Measurements from ENCODE around the gene SLC51B.

Gene SLC51B

DNA sequence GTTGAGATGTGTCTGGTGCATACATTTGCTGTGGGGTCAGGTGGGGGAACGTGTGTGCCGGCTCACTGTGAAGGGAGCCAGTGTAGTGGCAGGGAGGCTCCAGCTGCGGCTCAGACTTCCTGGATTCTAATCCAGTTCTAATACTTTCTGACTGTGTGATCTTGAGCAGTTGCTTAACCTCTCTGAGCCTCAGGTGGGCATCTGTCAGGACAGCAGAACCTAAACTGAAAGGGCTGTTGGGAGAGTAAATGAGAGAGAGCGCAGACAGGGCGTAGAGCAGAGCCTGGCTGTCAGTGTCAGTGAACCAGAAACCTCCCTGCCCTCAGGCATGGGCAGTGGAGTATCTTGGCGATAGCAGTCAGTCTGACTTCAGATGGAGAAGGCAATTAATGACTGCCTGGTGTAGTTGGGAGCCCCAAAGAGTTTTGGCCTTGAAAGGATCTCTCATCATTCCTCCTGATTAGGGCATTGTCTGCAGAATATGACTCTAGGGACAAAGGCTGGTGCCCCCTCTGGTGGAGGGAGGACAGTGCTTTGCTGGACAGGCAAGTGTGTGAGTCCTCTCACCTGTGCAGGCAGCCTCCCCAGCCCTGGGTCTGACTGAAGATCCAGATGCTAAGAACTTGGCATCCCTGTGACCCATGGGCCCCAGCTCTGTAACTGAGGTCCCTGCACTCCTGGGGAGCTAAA lies 40.9 kb downstream of the SLC51B start:
- Histone ChIP-seq H3K9me2 (replicated peaks; ENCODE audit: control insufficient read depth, low read length) (no peaks in the 10 kb centered on the region), H3K27me3 (ENCODE audit: control insufficient read depth, low read length) (peaks cover 47% of the 10 kb centered on the region), H4K20me1 (ENCODE audit: control insufficient read depth, insufficient read depth, low read depth, low read length) (no peaks in the 10 kb centered on the region), H3F3A (ENCODE audit: control insufficient read depth, insufficient read depth) (no peaks in the 10 kb centered on the region), H3K79me2 (ENCODE audit: control insufficient read depth, low read length) (no peaks in the 10 kb centered on the region), H3K4me1 (ENCODE audit: control insufficient read depth, low read length) (no peaks in the 10 kb centered on the region), H3K4me3 (ENCODE audit: low read length) (no peak overlapping the region), H3K27ac (ENCODE audit: low read depth, low read length) (no peak overlapping the region), H3K4me2 (ENCODE audit: low read length) (no peak overlapping the region), H3K36me3 (ENCODE audit: control insufficient read depth, low read length) (no peaks in the 10 kb centered on the region), H3K9me3 (ENCODE audit: control insufficient read depth, insufficient read depth, low read length) (no peaks in the 10 kb centered on the region)
- TF ChIP-seq, protein P1, sequence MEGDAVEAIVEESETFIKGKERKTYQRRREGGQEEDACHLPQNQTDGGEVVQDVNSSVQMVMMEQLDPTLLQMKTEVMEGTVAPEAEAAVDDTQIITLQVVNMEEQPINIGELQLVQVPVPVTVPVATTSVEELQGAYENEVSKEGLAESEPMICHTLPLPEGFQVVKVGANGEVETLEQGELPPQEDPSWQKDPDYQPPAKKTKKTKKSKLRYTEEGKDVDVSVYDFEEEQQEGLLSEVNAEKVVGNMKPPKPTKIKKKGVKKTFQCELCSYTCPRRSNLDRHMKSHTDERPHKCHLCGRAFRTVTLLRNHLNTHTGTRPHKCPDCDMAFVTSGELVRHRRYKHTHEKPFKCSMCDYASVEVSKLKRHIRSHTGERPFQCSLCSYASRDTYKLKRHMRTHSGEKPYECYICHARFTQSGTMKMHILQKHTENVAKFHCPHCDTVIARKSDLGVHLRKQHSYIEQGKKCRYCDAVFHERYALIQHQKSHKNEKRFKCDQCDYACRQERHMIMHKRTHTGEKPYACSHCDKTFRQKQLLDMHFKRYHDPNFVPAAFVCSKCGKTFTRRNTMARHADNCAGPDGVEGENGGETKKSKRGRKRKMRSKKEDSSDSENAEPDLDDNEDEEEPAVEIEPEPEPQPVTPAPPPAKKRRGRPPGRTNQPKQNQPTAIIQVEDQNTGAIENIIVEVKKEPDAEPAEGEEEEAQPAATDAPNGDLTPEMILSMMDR (IDR thresholded peaks at IDR 0.05; ENCODE audit: low read depth, low read length, poor library complexity, severe bottlenecking): peak; percentile 54
- no peak for TF ChIP-seq EZH2phosphoT487 (IDR thresholded peaks at IDR 0.05; ENCODE audit: borderline replicate concordance, low read length)

DNA sequence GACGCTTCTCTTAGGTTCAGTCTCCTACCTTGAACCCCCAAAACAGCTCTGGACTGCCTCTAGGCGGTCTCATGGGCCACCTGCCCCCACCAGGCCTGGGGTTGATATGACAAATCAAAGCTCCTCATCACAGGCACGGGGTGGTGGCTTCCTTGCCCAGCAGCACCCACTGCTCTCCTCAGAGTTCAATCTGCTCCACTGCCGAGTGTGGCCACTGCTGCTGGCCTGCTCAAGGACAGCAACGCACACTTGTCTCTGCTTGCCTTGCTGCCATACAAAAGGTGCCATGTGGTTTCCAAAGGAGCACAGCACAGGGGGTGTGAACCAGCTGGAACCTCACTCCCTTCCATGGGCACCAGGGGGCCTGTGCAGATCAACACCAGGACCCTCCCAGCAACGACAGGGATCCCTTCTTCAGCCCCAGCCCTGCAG lies 41.5 kb downstream of the SLC51B start:
- Histone ChIP-seq H3K4me1 (ENCODE audit: control insufficient read depth, low read length) (no peaks in the 10 kb centered on the region), H3K9me3 (ENCODE audit: control insufficient read depth, insufficient read depth, low read length) (no peaks in the 10 kb centered on the region), H4K20me1 (ENCODE audit: control insufficient read depth, insufficient read depth, low read depth, low read length) (no peaks in the 10 kb centered on the region), H3K4me2 (ENCODE audit: low read length) (no peak overlapping the region), H3F3A (ENCODE audit: control insufficient read depth, insufficient read depth) (no peaks in the 10 kb centered on the region), H3K4me3 (ENCODE audit: low read length) (no peak overlapping the region), H3K79me2 (ENCODE audit: control insufficient read depth, low read length) (no peaks in the 10 kb centered on the region), H3K27me3 (ENCODE audit: control insufficient read depth, low read length) (peaks cover 41% of the 10 kb centered on the region), H3K36me3 (ENCODE audit: control insufficient read depth, low read length) (no peaks in the 10 kb centered on the region), H3K9me2 (replicated peaks; ENCODE audit: control insufficient read depth, low read length) (no peaks in the 10 kb centered on the region), H3K27ac (ENCODE audit: low read depth, low read length) (no peak overlapping the region)
- TF ChIP-seq EZH2phosphoT487 (IDR thresholded peaks at IDR 0.05; ENCODE audit: borderline replicate concordance, low read length): no peak
- TF ChIP-seq, protein P1 (IDR thresholded peaks at IDR 0.05; ENCODE audit: low read depth, low read length, poor library complexity, severe bottlenecking): peak; percentile 47

DNA sequence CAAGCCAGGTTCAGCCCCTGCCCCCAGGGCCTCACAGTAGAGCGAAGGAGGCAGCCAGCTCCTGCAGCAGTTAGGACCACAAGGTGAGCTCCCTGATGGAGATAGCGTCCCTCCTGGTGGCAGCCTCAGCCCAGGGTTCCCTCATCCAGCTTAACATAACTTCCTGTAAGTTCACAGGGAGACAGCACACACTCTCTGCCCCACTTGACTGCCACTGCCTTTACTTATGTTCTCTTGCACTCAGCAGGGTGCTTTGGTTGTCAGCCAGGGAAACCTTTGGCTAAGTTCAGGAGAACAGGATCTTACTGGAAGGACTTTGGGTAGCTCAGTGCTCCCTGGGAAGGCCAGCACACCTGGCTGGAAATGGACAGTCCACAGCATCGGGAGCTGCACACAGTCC lies 42.2 kb downstream of the SLC51B start:
- TF ChIP-seq, protein P1 (IDR thresholded peaks at IDR 0.05; ENCODE audit: low read depth, low read length, poor library complexity, severe bottlenecking): no peak
- no peak for TF ChIP-seq EZH2phosphoT487 (IDR thresholded peaks at IDR 0.05; ENCODE audit: borderline replicate concordance, low read length)
- H3K27ac ChIP-seq (ENCODE audit: low read depth, low read length): no peak overlapping the region
- H3K4me3 ChIP-seq (ENCODE audit: low read length): no peak overlapping the region
- H3K36me3 ChIP-seq (ENCODE audit: control insufficient read depth, low read length): no peaks in the 10 kb centered on the region
- no peaks in the 10 kb centered on the region for H3K9me3 ChIP-seq (ENCODE audit: control insufficient read depth, insufficient read depth, low read length)
- H3K27me3 ChIP-seq (ENCODE audit: control insufficient read depth, low read length): peaks cover 34% of the 10 kb centered on the region
- no peaks in the 10 kb centered on the region for H4K20me1 ChIP-seq (ENCODE audit: control insufficient read depth, insufficient read depth, low read depth, low read length)
- no peaks in the 10 kb centered on the region for H3K79me2 ChIP-seq (ENCODE audit: control insufficient read depth, low read length)
- H3K4me1 ChIP-seq (ENCODE audit: control insufficient read depth, low read length): no peaks in the 10 kb centered on the region
- no peaks in the 10 kb centered on the region for H3F3A ChIP-seq (ENCODE audit: control insufficient read depth, insufficient read depth)
- H3K9me2 ChIP-seq (replicated peaks; ENCODE audit: control insufficient read depth, low read length): no peaks in the 10 kb centered on the region
- H3K4me2 ChIP-seq (ENCODE audit: low read length): no peak overlapping the region
